ENCODE results near the gene SHB.

DNA sequence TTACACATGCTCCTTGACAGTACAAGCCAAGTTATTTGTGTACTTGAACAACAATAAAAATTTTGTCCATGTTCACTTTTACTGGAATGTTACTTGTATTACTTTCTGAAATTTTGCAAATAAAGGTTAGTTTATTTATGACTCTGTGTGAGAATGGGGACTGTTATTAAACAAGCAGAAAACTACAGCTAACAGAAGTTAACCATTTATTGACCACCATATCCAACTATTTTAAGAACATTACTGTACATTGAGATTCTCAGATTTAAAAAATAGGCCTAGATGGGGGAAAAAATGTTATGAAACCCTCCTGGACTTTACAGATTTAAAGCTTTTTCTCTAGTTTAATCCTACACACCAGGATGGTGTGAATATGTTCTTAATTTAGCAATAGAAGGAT is 166.9 kb downstream of the SHB start:
- TF ChIP-seq POLR2A (IDR thresholded peaks at IDR 0.05) (no peak), CTCF (IDR thresholded peaks at IDR 0.05) (no peak), POLR2AphosphoS5 (IDR thresholded peaks at IDR 0.05; ENCODE audit: insufficient read depth in 1 of 2, low read depth in 1 of 2) (no peak)
